WTC11 (cell line): ENCODE results near the gene NFXL1.

Experiments used
- FOXK1 ChIP-seq: sonication (generic); formaldehyde crosslinking; IDR thresholded peaks from 2 replicates; pipeline ENCODE4 v1.8.0; 2022; ENCODE audit warnings: mild to moderate bottlenecking, moderate library complexity, missing genetic modification reagents
- FOXP1 ChIP-seq: sonication (generic); formaldehyde crosslinking; IDR thresholded peaks from 2 replicates; pipeline ENCODE4 v1.8.0; 2022; ENCODE audit warnings: missing genetic modification reagents, mild to moderate bottlenecking, moderate library complexity, borderline replicate concordance
- GABPB1 ChIP-seq: sonication (generic); formaldehyde crosslinking; IDR thresholded peaks from 2 replicates; pipeline ENCODE4 v1.8.1; 2023; ENCODE audit warnings: mild to moderate bottlenecking, missing genetic modification reagents
- MAX ChIP-seq: sonication (generic); formaldehyde crosslinking; IDR thresholded peaks from 2 replicates; pipeline ENCODE4 v1.8.0; 2022; ENCODE audit warnings: mild to moderate bottlenecking, missing genetic modification reagents
- RELA ChIP-seq: sonication (generic); formaldehyde crosslinking; IDR thresholded peaks from 2 replicates; pipeline ENCODE4 v1.8.1; 2022; ENCODE audit warnings: missing genetic modification reagents, mild to moderate bottlenecking, borderline replicate concordance
- SMAD4 ChIP-seq: sonication (generic); formaldehyde crosslinking; IDR thresholded peaks from 2 replicates; pipeline ENCODE4 v1.8.0; 2022; ENCODE audit warnings: mild to moderate bottlenecking, missing genetic modification reagents
- TF ChIP-seq, protein P1 (sequence below): fragments of 200-600 bp; IDR thresholded peaks from 2 replicates; pipeline ENCODE4 v1.8.0; 2022; ENCODE audit warnings: antibody characterized with exemption
- TF ChIP-seq, protein P2 (sequence below): sonication (generic); formaldehyde crosslinking; conservative IDR thresholded peaks from 2 replicates; pipeline ENCODE4 v1.8.1; 2023; ENCODE audit warnings: mild to moderate bottlenecking, low read depth, missing genetic modification reagents, moderate library complexity

GRCh38 chr4:47876784-47877546 is 37.4 kb downstream of the NFXL1 start:
- no peak for TF ChIP-seq SMAD4 (CRISPR knock-in tag)
- TF ChIP-seq, protein P1, sequence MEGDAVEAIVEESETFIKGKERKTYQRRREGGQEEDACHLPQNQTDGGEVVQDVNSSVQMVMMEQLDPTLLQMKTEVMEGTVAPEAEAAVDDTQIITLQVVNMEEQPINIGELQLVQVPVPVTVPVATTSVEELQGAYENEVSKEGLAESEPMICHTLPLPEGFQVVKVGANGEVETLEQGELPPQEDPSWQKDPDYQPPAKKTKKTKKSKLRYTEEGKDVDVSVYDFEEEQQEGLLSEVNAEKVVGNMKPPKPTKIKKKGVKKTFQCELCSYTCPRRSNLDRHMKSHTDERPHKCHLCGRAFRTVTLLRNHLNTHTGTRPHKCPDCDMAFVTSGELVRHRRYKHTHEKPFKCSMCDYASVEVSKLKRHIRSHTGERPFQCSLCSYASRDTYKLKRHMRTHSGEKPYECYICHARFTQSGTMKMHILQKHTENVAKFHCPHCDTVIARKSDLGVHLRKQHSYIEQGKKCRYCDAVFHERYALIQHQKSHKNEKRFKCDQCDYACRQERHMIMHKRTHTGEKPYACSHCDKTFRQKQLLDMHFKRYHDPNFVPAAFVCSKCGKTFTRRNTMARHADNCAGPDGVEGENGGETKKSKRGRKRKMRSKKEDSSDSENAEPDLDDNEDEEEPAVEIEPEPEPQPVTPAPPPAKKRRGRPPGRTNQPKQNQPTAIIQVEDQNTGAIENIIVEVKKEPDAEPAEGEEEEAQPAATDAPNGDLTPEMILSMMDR, result no peak
- TF ChIP-seq, protein P2, sequence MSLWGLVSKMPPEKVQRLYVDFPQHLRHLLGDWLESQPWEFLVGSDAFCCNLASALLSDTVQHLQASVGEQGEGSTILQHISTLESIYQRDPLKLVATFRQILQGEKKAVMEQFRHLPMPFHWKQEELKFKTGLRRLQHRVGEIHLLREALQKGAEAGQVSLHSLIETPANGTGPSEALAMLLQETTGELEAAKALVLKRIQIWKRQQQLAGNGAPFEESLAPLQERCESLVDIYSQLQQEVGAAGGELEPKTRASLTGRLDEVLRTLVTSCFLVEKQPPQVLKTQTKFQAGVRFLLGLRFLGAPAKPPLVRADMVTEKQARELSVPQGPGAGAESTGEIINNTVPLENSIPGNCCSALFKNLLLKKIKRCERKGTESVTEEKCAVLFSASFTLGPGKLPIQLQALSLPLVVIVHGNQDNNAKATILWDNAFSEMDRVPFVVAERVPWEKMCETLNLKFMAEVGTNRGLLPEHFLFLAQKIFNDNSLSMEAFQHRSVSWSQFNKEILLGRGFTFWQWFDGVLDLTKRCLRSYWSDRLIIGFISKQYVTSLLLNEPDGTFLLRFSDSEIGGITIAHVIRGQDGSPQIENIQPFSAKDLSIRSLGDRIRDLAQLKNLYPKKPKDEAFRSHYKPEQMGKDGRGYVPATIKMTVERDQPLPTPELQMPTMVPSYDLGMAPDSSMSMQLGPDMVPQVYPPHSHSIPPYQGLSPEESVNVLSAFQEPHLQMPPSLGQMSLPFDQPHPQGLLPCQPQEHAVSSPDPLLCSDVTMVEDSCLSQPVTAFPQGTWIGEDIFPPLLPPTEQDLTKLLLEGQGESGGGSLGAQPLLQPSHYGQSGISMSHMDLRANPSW (CRISPR knock-in tag), result no peak
- no peak for TF ChIP-seq MAX
- TF ChIP-seq RELA (CRISPR knock-in tag), result no peak
- no peak for TF ChIP-seq FOXK1 (CRISPR knock-in tag)
- TF ChIP-seq FOXP1 (CRISPR knock-in tag), result no peak
- TF ChIP-seq GABPB1, result no peak
